Kasumi-1 (cell line): ENCODE results near the gene CTU2.

Source experiments
- DNase-seq, 2 experiments: peaks; one replicate each; lab custom pipeline; 2025; lab: John Stamatoyannopoulos, UW

CTU2 gene

GRCh38 chr16:88743693-88744576 is 37.6 kb downstream of the CTU2 start:
- DNase-seq = peak; percentile 25 to 31

GRCh38 chr16:88744577-88745521 is 38.5 kb downstream of the CTU2 start:
- DNase-seq = no peak

- DNase-seq = no peak
These were observed 40.2 kb downstream of the CTU2 start for GRCh38 chr16:88746506-88746905.

GRCh38 chr16:88747588-88748301 is 41.4 kb downstream of the CTU2 start:
- DNase-seq = peak; percentile 90 to 94

GRCh38 chr16:88748364-88748763 is 42.1 kb downstream of the CTU2 start:
- DNase-seq = no peak

GRCh38 chr16:88749358-88749757 is 43.1 kb downstream of the CTU2 start:
- DNase-seq = no peak

- DNase-seq = no peak
These were observed 44.6 kb downstream of the CTU2 start for GRCh38 chr16:88750854-88751253.

- DNase-seq = no peak
These were observed 46.2 kb downstream of the CTU2 start for GRCh38 chr16:88752386-88753002.

- no peak for DNase-seq
These were observed 46.9 kb downstream of the CTU2 start for GRCh38 chr16:88753191-88753590.

- no peak for DNase-seq
These were observed 47.3 kb downstream of the CTU2 start for GRCh38 chr16:88753602-88754001.

GRCh38 chr16:88754109-88754911 is 48.0 kb downstream of the CTU2 start:
- no peak for DNase-seq

- no peak for DNase-seq
These were observed 48.8 kb downstream of the CTU2 start for GRCh38 chr16:88754912-88755744.

- DNase-seq = no peak
These were observed 49.6 kb downstream of the CTU2 start for GRCh38 chr16:88755745-88756443.

GRCh38 chr16:88758227-88758943 is 52.1 kb downstream of the CTU2 start:
- DNase-seq = no peak

- no peak for DNase-seq
These were observed 52.6 kb downstream of the CTU2 start for GRCh38 chr16:88758944-88759244.

GRCh38 chr16:88759245-88759975 is 53.1 kb downstream of the CTU2 start:
- peak in 1 of 2 experiments; percentile 10 for DNase-seq

- no peak for DNase-seq
These were observed 53.7 kb downstream of the CTU2 start for GRCh38 chr16:88759976-88760350.
